Measurements from ENCODE around the gene GPR162. TPM values are rescaled to one million over a fixed set of nuclear protein-coding genes. Genes with fewer than 3 reads are reported as not detected.
A peak's percentile ranks its signal among the peaks of the same experiment; 100 is the strongest.

Gene GPR162
- total RNA-seq, 1 experiment from 2014 or later: 6.1 TPM

DNA sequence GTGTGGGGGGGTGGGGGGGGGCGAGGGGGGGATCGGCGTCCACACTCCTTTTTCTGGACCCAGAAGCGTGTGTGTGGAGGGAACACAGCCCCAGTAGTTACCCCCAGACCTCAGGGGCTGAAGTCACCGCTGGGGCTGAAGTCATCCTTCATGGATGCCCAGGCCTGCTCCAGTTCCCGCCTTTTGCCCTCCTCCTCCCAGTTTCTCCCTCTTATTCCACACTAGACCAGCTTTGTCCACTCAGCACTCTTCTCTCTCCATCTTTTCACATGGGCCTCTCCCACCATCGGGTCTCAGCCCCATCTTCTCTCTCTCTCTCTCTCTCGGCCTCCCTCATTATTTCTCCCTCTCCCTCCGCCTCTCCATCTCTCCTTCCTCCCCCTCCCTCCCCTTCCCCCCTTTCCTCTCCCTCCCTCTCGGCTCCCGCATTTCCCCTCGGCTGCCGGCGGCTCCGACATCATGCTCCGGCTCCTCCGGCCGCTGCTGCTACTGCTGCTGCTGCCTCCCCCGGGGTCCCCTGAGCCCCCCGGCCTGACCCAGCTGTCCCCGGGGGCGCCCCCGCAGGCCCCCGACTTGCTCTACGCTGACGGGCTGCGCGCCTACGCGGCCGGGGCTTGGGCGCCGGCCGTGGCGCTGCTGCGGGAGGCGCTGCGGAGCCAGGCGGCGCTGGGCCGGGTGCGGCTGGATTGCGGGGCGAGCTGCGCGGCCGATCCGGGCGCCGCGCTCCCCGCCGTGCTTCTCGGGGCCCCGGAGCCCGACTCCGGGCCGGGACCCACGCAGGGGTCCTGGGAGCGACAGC, 6.6 kb downstream of the GPR162 start, which contains the start of gene P3H3:
TSS of gene P3H3 (plus strand) at position 426 of the 799 bp plus-strand sequence. CDS start at position 460, 34 bp downstream.
- H3K23me2 ChIP-seq (ENCODE audit: insufficient read length, low read depth, low read length, poor library complexity, severe bottlenecking): peaks cover 14% of the 10 kb centered on the region
- H3K56ac ChIP-seq (ENCODE audit: insufficient read length, low read depth, low read length): no peak within 1 kb of the TSS
- H2AFZ ChIP-seq (ENCODE audit: low read length): no peak within 1 kb of the TSS
- H3K9ac ChIP-seq (ENCODE audit: extremely low read depth, insufficient read length, low read length): peak within 1 kb of the TSS; percentile 72
- H3T11ph ChIP-seq (ENCODE audit: low read length): no peak within 1 kb of the TSS
- peak within 1 kb of the TSS; percentile 97 to 99 for H3K4me3 Mint-ChIP-seq
- no peaks in the 10 kb centered on the region for H3K9me3 ChIP-seq (ENCODE audit: control insufficient read depth, low read depth, low read length)
- no peak within 1 kb of the TSS for H2BK120ac ChIP-seq (ENCODE audit: low read depth, low read length, poor library complexity, severe bottlenecking)
- H3K4me1 Mint-ChIP-seq: peaks cover 31 to 47% of the 10 kb centered on the region in 2 experiments
- peaks cover 28 to 37% (median 36%) of the 10 kb centered on the region in 3 experiments for H3K36me3 Mint-ChIP-seq (ENCODE audit: insufficient read depth in 1 of 3, low read depth in 3 of 3)
- H2BK20ac ChIP-seq (ENCODE audit: low read depth, low read length, poor library complexity, severe bottlenecking): no peak within 1 kb of the TSS
- peak; percentile 73 for DNase-seq
- H3K9me3 Mint-ChIP-seq: no peaks in the 10 kb centered on the region
- no peak within 1 kb of the TSS for H4K5ac ChIP-seq (ENCODE audit: insufficient read length, low read depth, low read length)
- no peak within 1 kb of the TSS for H2BK5ac ChIP-seq (ENCODE audit: insufficient read length, low read length)
- no peak within 1 kb of the TSS for H3K27ac ChIP-seq (ENCODE audit: insufficient read length, low read depth, low read length)
- H4K20me1 ChIP-seq (ENCODE audit: control insufficient read depth, insufficient read depth, insufficient read length): peaks cover 6% of the 10 kb centered on the region
- H3K4ac ChIP-seq (ENCODE audit: low read depth, low read length): no peak within 1 kb of the TSS
- H3K27me3 Mint-ChIP-seq (ENCODE audit: low read depth): peaks cover 22% of the 10 kb centered on the region
- peak within 1 kb of the TSS; percentile 82 for H3K14ac ChIP-seq (ENCODE audit: insufficient read depth, low read length)
- WGBS (ENCODE audit: extremely low coverage, insufficient read length, low lambda C conversion rate): no CpG with 5 or more reads among the region's 60 CpGs
- H2AK5ac ChIP-seq (ENCODE audit: insufficient read length, low read length): no peak within 1 kb of the TSS
- peaks cover 3% of the 10 kb centered on the region; the same call in 1 of the 2 replicates for H3K4me1 ChIP-seq (ENCODE audit: insufficient read depth, low read length)
- peak within 1 kb of the TSS; percentile 80 for H3K4me2 ChIP-seq (ENCODE audit: insufficient read depth, insufficient read length, low read length)
- peak within 1 kb of the TSS; percentile 97 to 98 (median 97) for H3K27ac Mint-ChIP-seq
- peaks cover 2% of the 10 kb centered on the region; the same call in 1 of the 2 replicates for H3K79me2 ChIP-seq (ENCODE audit: insufficient read depth, low read length)
- H3K27me3 ChIP-seq (ENCODE audit: insufficient read depth, low read length): no peaks in the 10 kb centered on the region
- H3K79me1 ChIP-seq (ENCODE audit: insufficient read depth, low read depth, low read length, poor library complexity, severe bottlenecking): no peaks in the 10 kb centered on the region
- no peak within 1 kb of the TSS for H4K8ac ChIP-seq (replicated peaks; ENCODE audit: insufficient read length, low read depth, low read length)
- no peak within 1 kb of the TSS for H3K23ac ChIP-seq (ENCODE audit: insufficient read length, low read depth, low read length)
- H2BK15ac ChIP-seq (ENCODE audit: low read depth, low read length): no peak within 1 kb of the TSS
- H3K18ac ChIP-seq (ENCODE audit: insufficient read length, low read depth, low read length): peak within 1 kb of the TSS; percentile 74
- no peak within 1 kb of the TSS for H2BK12ac ChIP-seq (ENCODE audit: insufficient read length, low read depth, low read length)
- TF ChIP-seq, protein P1, sequence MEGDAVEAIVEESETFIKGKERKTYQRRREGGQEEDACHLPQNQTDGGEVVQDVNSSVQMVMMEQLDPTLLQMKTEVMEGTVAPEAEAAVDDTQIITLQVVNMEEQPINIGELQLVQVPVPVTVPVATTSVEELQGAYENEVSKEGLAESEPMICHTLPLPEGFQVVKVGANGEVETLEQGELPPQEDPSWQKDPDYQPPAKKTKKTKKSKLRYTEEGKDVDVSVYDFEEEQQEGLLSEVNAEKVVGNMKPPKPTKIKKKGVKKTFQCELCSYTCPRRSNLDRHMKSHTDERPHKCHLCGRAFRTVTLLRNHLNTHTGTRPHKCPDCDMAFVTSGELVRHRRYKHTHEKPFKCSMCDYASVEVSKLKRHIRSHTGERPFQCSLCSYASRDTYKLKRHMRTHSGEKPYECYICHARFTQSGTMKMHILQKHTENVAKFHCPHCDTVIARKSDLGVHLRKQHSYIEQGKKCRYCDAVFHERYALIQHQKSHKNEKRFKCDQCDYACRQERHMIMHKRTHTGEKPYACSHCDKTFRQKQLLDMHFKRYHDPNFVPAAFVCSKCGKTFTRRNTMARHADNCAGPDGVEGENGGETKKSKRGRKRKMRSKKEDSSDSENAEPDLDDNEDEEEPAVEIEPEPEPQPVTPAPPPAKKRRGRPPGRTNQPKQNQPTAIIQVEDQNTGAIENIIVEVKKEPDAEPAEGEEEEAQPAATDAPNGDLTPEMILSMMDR (conservative IDR thresholded peaks at IDR 0.05): peak; percentile 10; the same call in 2 of the 3 replicates
- H4K91ac ChIP-seq (ENCODE audit: insufficient read length, low read depth, low read length): no peak within 1 kb of the TSS
